Psoas muscle (tissue), 8 donors: ENCODE measurements around the gene E2F3. TPM values are rescaled to one million over a fixed set of nuclear protein-coding genes. Genes with fewer than 3 reads are reported as not detected.

Source experiments
- ATAC-seq, 4 donors: fragments of 200-7000 bp; cut with Tn5 transposase; one replicate each; pipeline ENCODE4 v1.9.1; 2020; ENCODE audit warnings: moderate library complexity in 3 of 4, mild to moderate bottlenecking in 2 of 4
- DNase-seq, 2 donors: peaks; one replicate each; pipeline ENCODE4 v3.0.0-alpha.2; 2020
- H3K27ac ChIP-seq: fragments of 200-600 bp; one replicate; pipeline ENCODE4 v1.8.0; 2022
- H3K27me3 ChIP-seq, 3 donors: fragments of 200-600 bp in 1 of 3; one replicate each; pipeline versions ENCODE4 v1.6.1 to v1.8.0; 2013 to 2022; ENCODE audit warnings: low read length in 2 of 3, mild to moderate bottlenecking in 2 of 3, moderate library complexity in 1 of 3; ENCODE audit not compliant: insufficient read depth in 3 of 3
- H3K36me3 ChIP-seq, 2 donors: fragments of 200-600 bp in 1 of 2; one replicate each; pipeline versions ENCODE4 v1.6.1 to v1.8.0; 2013 to 2022; ENCODE audit warnings: low read depth in 1 of 2, mild to moderate bottlenecking in 1 of 2, moderate library complexity in 1 of 2; ENCODE audit not compliant: insufficient read depth in 1 of 2
- H3K4me1 ChIP-seq: fragments of 200-600 bp; one replicate; pipeline ENCODE4 v1.8.0; 2022
- H3K4me3 ChIP-seq: fragments of 200-600 bp; one replicate; pipeline ENCODE4 v1.8.0; 2022; ENCODE audit warnings: mild to moderate bottlenecking
- H3K9me3 ChIP-seq: fragments of 200-600 bp; one replicate; pipeline ENCODE4 v1.8.0; 2022
- CTCF ChIP-seq: fragments of 200-600 bp; IDR thresholded peaks from one replicate; pipeline ENCODE4 v1.8.0; 2022; ENCODE audit warnings: antibody characterized with exemption
- WGBS, 3 donors: extraction: QIAGEN DNeasy Blood & Tissue Kit; methylation state at CpG; one replicate each; pipeline versions ENCODE4 v1.1.6 to v1.1.7; 2013; 5-methylcytosine and 5-hydroxymethylcytosine counted together
- intact Hi-C, 2 donors: fragments of 100-400 bp; cut with DNase I; formaldehyde crosslinking; loops; one replicate each; pipeline versions ENCODE4 v1.11.0 to v1.14.2; 2022
- polyA plus RNA-seq, 3 donors: library from polyadenylated mRNA; stranded (reverse); fragments of 200-250 nt; gene quantifications; one replicate each; pipeline ENCODE4 v1.2.3, GENCODE V29; 2013
- total RNA-seq, 4 donors: library from RNA; stranded (reverse); fragmentation: NEBNext Ultra II Directional in 2 of 4; extraction: Animal tissue kit (Norgen Biotek cat#: 25700) in 2 of 4; gene quantifications; one replicate each; pipeline versions ENCODE4 v1.2.1 to v1.2.4, GENCODE V29; 2021 to 2023
- donor health status: healthy with polysubstance abuse.
- donor health status: DM: no; HTN: no; CAD: no; lungs with moderate emphysema.
- donor health status: Bipolar disorder and iron deficiency.
- donor health status: healthy.
- donor health status: DM: yes; HTN: yes; CAD: no.
- donor health status: DM: no; HTN: no; CAD: no.
- donor health status: DM: no; HTN: no; CAD: no.
- donor health status: DM: yes; HTN: yes; CAD: no.

E2F3 gene
- total and polyA plus RNA-seq, 7 donors, result 4.8 to 16.8 (median 15.3) TPM

GRCh38 chr6:20542927-20543602, 141.4 kb downstream of the E2F3 start:
- WGBS, 3 donors, result 87 to 92% (median 92%) methylated on average over 2 of the region's 2 CpGs
- ATAC-seq (no peak), DNase-seq (no peak)
- peaks cover 29% of the 10 kb centered on the region for H3K4me1 ChIP-seq
- no peaks in the 10 kb centered on the region for H3K9me3 ChIP-seq
- no peak for TF ChIP-seq CTCF
- H3K4me3 ChIP-seq, result no peak overlapping the region
- H3K27ac ChIP-seq, result no peak overlapping the region
- intact Hi-C loops, result no loop called here
- H3K27me3 ChIP-seq, result no peaks in the 10 kb centered on the region
- H3K36me3 ChIP-seq, result peaks cover 0 to 20% of the 10 kb centered on the region in 2 donors

Other genes starting within 250 kb of the E2F3 start
- 1 to 10 TPM in 1 of 4 donors, under 1 TPM in 3; 0.84 to 2.7 (median 0.94) TPM for gene MBOAT1, start 189.4 kb upstream of the E2F3 start, total RNA-seq
- under 1 TPM; 0.31 to 0.52 (median 0.46) TPM for gene MBOAT1, start 189.4 kb upstream of the E2F3 start, polyA plus RNA-seq
- 10 to 100 TPM; 12.9 to 16.1 (median 15.0) TPM for gene CDKAL1, start 132.6 kb downstream of the E2F3 start, total RNA-seq
- gene CDKAL1, start 132.6 kb downstream of the E2F3 start, polyA plus RNA-seq, result 1 to 10 TPM; 4.5 to 9.0 (median 4.6) TPM